SK-N-SH (cell line): ENCODE results near the gene NPW. TPM values are rescaled to one million over a fixed set of nuclear protein-coding genes. Genes with fewer than 3 reads are reported as not detected.

ENCODE experiments used
- CTCF ChIA-PET: fragments of 300-600, 350-600 bp; formaldehyde crosslinking; extraction: SDS; loops from one replicate; lab custom pipeline; 2021; lab: Yijun Ruan, JAX
- POLR2A ChIA-PET: fragments of 350-600 bp; sonication (Branson Sonifier 250); formaldehyde crosslinking; extraction: SDS; loops from one replicate; lab custom pipeline; 2020; ENCODE audit warnings: antibody characterized with exemption, inconsistent platforms; lab: Yijun Ruan, JAX
- DNase-seq: peaks from one replicate; pipeline ENCODE4 v3.0.0; 2012
- H2AFZ ChIP-seq: fragments of 200-600 bp; sonication (generic); 2 replicates; pipeline ENCODE4 v1.8.1; 2016; ENCODE audit warnings: antibody characterized with exemption, mild to moderate bottlenecking, low read depth
- H3F3A ChIP-seq: fragments of 200-600 bp; sonication (generic); replicated peaks from 2 replicates; pipeline ENCODE3; 2016; ENCODE audit warnings: antibody characterized with exemption, mild to moderate bottlenecking; ENCODE audit not compliant: insufficient read depth
- H3K27ac ChIP-seq, 2 experiments: fragments of 200-500 bp in 1 of 2; fragments of 200-600 bp in 1 of 2; sonication (Bioruptor generic) in 1 of 2; sonication (generic), shearing (Covaris generic) in 1 of 2; 2 replicates each; pipeline versions ENCODE4 v1.5.1 to v1.6.1; 2014 to 2016; ENCODE audit warnings: low read depth in 2 of 2, inconsistent platforms in 1 of 2, low read length in 1 of 2, mild to moderate bottlenecking in 1 of 2, mixed read lengths in 1 of 2
- H3K27me3 ChIP-seq: fragments of 200-600 bp; sonication (generic), shearing (Covaris generic); 2 replicates; pipeline ENCODE4 v1.6.1; 2016; ENCODE audit warnings: mixed run types; ENCODE audit not compliant: insufficient read depth
- H3K36me3 ChIP-seq, 2 experiments: fragments of 200-500 bp in 1 of 2; fragments of 200-600 bp in 1 of 2; sonication (Bioruptor generic) in 1 of 2; sonication (generic) in 1 of 2; replicated peaks in 1 of 2; 2 replicates each; pipeline versions ENCODE3 to v1.5.1; 2014 to 2016; ENCODE audit warnings: low read length in 1 of 2, mild to moderate bottlenecking in 1 of 2; ENCODE audit not compliant: insufficient read depth in 2 of 2, control insufficient read depth in 1 of 2
- H3K4me1 ChIP-seq, 2 experiments: fragments of 200-500 bp in 1 of 2; fragments of 200-600 bp in 1 of 2; sonication (Bioruptor generic) in 1 of 2; sonication (generic), shearing (Covaris generic) in 1 of 2; 2 replicates each; pipeline versions ENCODE4 v1.5.1 to v1.6.1; 2014 to 2016; ENCODE audit warnings: low read depth in 1 of 2, low read length in 1 of 2, mixed run types in 1 of 2; ENCODE audit not compliant: insufficient read depth in 2 of 2, control insufficient read depth in 1 of 2
- H3K4me2 ChIP-seq: fragments of 200-600 bp; sonication (generic), shearing (Covaris generic); 2 replicates; pipeline ENCODE4 v1.6.1; 2017; ENCODE audit warnings: mixed run types
- H3K4me3 ChIP-seq, 2 experiments: fragments of 200-500 bp in 1 of 2; fragments of 200-600 bp in 1 of 2; sonication (Bioruptor generic) in 1 of 2; sonication (generic), shearing (Covaris generic) in 1 of 2; 2 replicates each; pipeline versions ENCODE4 v1.5.1 to v1.8.1; 2014 to 2016; ENCODE audit warnings: low read depth in 2 of 2, inconsistent platforms in 1 of 2, low read length in 1 of 2, mild to moderate bottlenecking in 1 of 2, mixed read lengths in 1 of 2, moderate library complexity in 1 of 2
- H3K79me2 ChIP-seq: fragments of 200-600 bp; sonication (generic); 2 replicates; pipeline ENCODE4 v1.8.1; 2017; ENCODE audit warnings: mild to moderate bottlenecking; ENCODE audit not compliant: insufficient read depth
- H3K9ac ChIP-seq: fragments of 200-600 bp; sonication (generic); 2 replicates; pipeline ENCODE4 v1.6.1; 2017; ENCODE audit warnings: mixed run types
- H3K9me2 ChIP-seq: fragments of 200-600 bp; sonication (generic); 2 replicates; pipeline ENCODE4 v1.6.1; 2017; ENCODE audit warnings: mixed run types
- H3K9me3 ChIP-seq: fragments of 200-600 bp; sonication (generic); 2 replicates; pipeline ENCODE4 v1.6.1; 2017; ENCODE audit warnings: mixed run types, mild to moderate bottlenecking, moderate library complexity
- H4K20me1 ChIP-seq: fragments of 200-600 bp; sonication (generic); 2 replicates; pipeline ENCODE4 v1.6.1; 2017; ENCODE audit warnings: mild to moderate bottlenecking, mixed run types; ENCODE audit not compliant: insufficient read depth
- CHD2 ChIP-seq: fragments of 150-350 bp; IDR thresholded peaks from 2 replicates; pipeline ENCODE4 v1.6.1; 2018; ENCODE audit warnings: low read length; ENCODE audit not compliant: partially characterized antibody
- CTCF ChIP-seq: fragments of 200-600 bp; sonication (generic); IDR thresholded peaks from 2 replicates; pipeline ENCODE4 v1.6.1; 2017; ENCODE audit warnings: antibody characterized with exemption, mild to moderate bottlenecking, moderate library complexity
- EZH2phosphoT487 ChIP-seq: fragments of 200-600 bp; sonication (generic); IDR thresholded peaks from 2 replicates; pipeline ENCODE4 v1.6.1; 2017; ENCODE audit warnings: low read depth, mixed run types, mild to moderate bottlenecking, antibody characterized with exemption, moderate library complexity, borderline replicate concordance
- FOXJ3 ChIP-seq: sonication (generic); formaldehyde crosslinking; IDR thresholded peaks from 2 replicates; pipeline ENCODE4 v1.5.1; 2020; ENCODE audit warnings: mild to moderate bottlenecking, missing genetic modification reagents
- FOXM1 ChIP-seq: IDR thresholded peaks from 2 replicates; pipeline ENCODE4 v1.4.0; 2012; ENCODE audit warnings: low read depth, mild to moderate bottlenecking
- IRF3 ChIP-seq: fragments of 150-350 bp; IDR thresholded peaks from 2 replicates; pipeline ENCODE4 v1.6.1; 2016; ENCODE audit warnings: mild to moderate bottlenecking, low read depth, low read length
- MAX ChIP-seq: IDR thresholded peaks from 2 replicates; pipeline ENCODE4 v1.4.0; 2012; ENCODE audit warnings: low read depth
- MXI1 ChIP-seq: IDR thresholded peaks from 2 replicates; pipeline ENCODE4 v1.6.1; 2012; ENCODE audit warnings: mild to moderate bottlenecking, low read depth, low read length, improper control_type of control experiment
- NRF1 ChIP-seq: IDR thresholded peaks from 2 replicates; pipeline ENCODE4 v1.6.1; 2012; ENCODE audit warnings: low read depth, mild to moderate bottlenecking, low read length
- PBX3 ChIP-seq: IDR thresholded peaks from 2 replicates; pipeline ENCODE4; 2012
- REST ChIP-seq: IDR thresholded peaks from 2 replicates; pipeline ENCODE4 v1.6.1; 2012; ENCODE audit warnings: mild to moderate bottlenecking, low read depth, low read length, moderate library complexity
- RXRA ChIP-seq: IDR thresholded peaks from 2 replicates; pipeline ENCODE4 v1.4.0; 2012; ENCODE audit warnings: low read depth, mild to moderate bottlenecking, borderline replicate concordance
- SMC3 ChIP-seq: IDR thresholded peaks from 2 replicates; pipeline ENCODE4 v1.6.1; 2012; ENCODE audit warnings: low read depth, low read length, improper control_type of control experiment
- TEAD4 ChIP-seq: IDR thresholded peaks from 2 replicates; pipeline ENCODE4 v1.4.0; 2012; ENCODE audit warnings: mild to moderate bottlenecking, borderline replicate concordance; ENCODE audit not compliant: insufficient read depth
- YY1 ChIP-seq: IDR thresholded peaks from 2 replicates; pipeline ENCODE4 v1.4.0; 2012; ENCODE audit warnings: low read depth, mild to moderate bottlenecking
- WGBS: methylation state at CpG from one replicate; pipeline ENCODE4 v1.1.6; 2017; ENCODE audit warnings: low lambda C conversion rate; 5-methylcytosine and 5-hydroxymethylcytosine counted together
- polyA plus RNA-seq, 3 experiments: library from polyadenylated mRNA; depleted of rRNA; stranded (reverse); fragments of >200 nt; gene quantifications; 2 replicates each; pipeline ENCODE4 v1.2.3, GENCODE V29; 2012

Gene NPW
- polyA plus RNA-seq, 1 of the 3 experiments (the other 2 are of a cell fraction): 1.1 TPM

- TF ChIP-seq CTCF (no peak), EZH2phosphoT487 (no peak), FOXJ3 (CRISPR knock-in tag) (no peak)
Measured at GRCh38 chr16:1980030-1980769, 39.4 kb upstream of the NPW start (continued).

- ChIA-PET CTCF (interaction anchor here (3.3 kb wide), 1 partner anchor 23 kb away, joined by 19 read pairs; no protein-coding TSS in a partner anchor), POLR2A (interaction anchor here (2.2 kb wide), 1 partner anchor 16 kb away, joined by 12 read pairs; the partner anchor contains the start of gene RPS2)
- DNase-seq: no peak
- Histone ChIP-seq H3K4me3 (no peak overlapping the region), H3K9ac (no peak overlapping the region), H4K20me1 (no peaks in the 10 kb centered on the region), H3K36me3 (peaks cover 8 to 35% of the 10 kb centered on the region in 2 experiments), H3K27me3 (no peaks in the 10 kb centered on the region), H3K9me3 (no peaks in the 10 kb centered on the region), H3K9me2 (no peaks in the 10 kb centered on the region), H2AFZ (no peak overlapping the region), H3K27ac (no peak overlapping the region), H3F3A (peaks cover 15% of the 10 kb centered on the region), H3K79me2 (peaks cover 13% of the 10 kb centered on the region; the same call in 1 of the 2 replicates), H3K4me2 (no peak overlapping the region), H3K4me1 (peaks cover 8 to 20% of the 10 kb centered on the region in 2 experiments; a peak in 2 of 4 replicates)
- TF ChIP-seq MAX (no peak), RXRA (no peak), NRF1 (no peak), REST (no peak), IRF3 (no peak), YY1 (no peak), PBX3 (no peak), CHD2 (no peak), MXI1 (no peak), FOXM1 (no peak), FOXJ3 (CRISPR knock-in tag) (no peak), SMC3 (no peak), TEAD4 (no peak)
- WGBS: 92% methylated on average over 11 of the region's 16 CpGs
Measured at GRCh38 chr16:1980770-1981087, 38.9 kb upstream of the NPW start.
